Measurements from ENCODE around the gene ERG28. TPM values are rescaled to one million over a fixed set of nuclear protein-coding genes. Genes with fewer than 3 reads are reported as not detected.

ERG28 gene
- total RNA-seq, 1 donor from 2014 or later: 36.1 TPM

GRCh38 chr14:75646762-75647161, 13.9 kb downstream of the ERG28 start:
- Histone ChIP-seq H3K27ac (peak overlapping the region; percentile 6), H3K9me3 (no peaks in the 10 kb centered on the region), H3K36me3 (peaks cover 29% of the 10 kb centered on the region), H3K4me1 (peaks cover 24% of the 10 kb centered on the region), H3K4me3 (no peak overlapping the region), H3K27me3 (no peaks in the 10 kb centered on the region)
- DNase-seq: no peak
- intact Hi-C loops (cut with DNase I): no loop called here
- TF ChIP-seq CTCF (IDR thresholded peaks at IDR 0.05): no peak
- no peak for ATAC-seq

- Histone ChIP-seq H3K4me3 (no peak overlapping the region), H3K27me3 (no peaks in the 10 kb centered on the region), H3K27ac (no peak overlapping the region), H3K9me3 (no peaks in the 10 kb centered on the region), H3K36me3 (peaks cover 12% of the 10 kb centered on the region), H3K4me1 (peaks cover 24% of the 10 kb centered on the region)
- intact Hi-C loops (cut with DNase I): no loop called here
- no peak for DNase-seq
- no peak for ATAC-seq
- TF ChIP-seq CTCF (IDR thresholded peaks at IDR 0.05): no peak
These were observed 15.6 kb downstream of the ERG28 start for GRCh38 chr14:75645056-75645455.

- Histone ChIP-seq H3K36me3 (peaks cover 1% of the 10 kb centered on the region), H3K4me3 (no peak overlapping the region), H3K9me3 (no peaks in the 10 kb centered on the region), H3K27ac (no peak overlapping the region), H3K27me3 (no peaks in the 10 kb centered on the region), H3K4me1 (peaks cover 24% of the 10 kb centered on the region)
- ATAC-seq: no peak
- DNase-seq: no peak
- intact Hi-C loops (cut with DNase I): no loop called here
- TF ChIP-seq CTCF (IDR thresholded peaks at IDR 0.05): no peak
These were observed 16.7 kb downstream of the ERG28 start for GRCh38 chr14:75643985-75644384.

GRCh38 chr14:75640876-75641275, 19.8 kb downstream of the ERG28 start:
- H3K9me3 ChIP-seq: no peaks in the 10 kb centered on the region
- intact Hi-C loops (cut with DNase I): no loop called here
- DNase-seq (no peak), ATAC-seq (no peak)
- no peak overlapping the region for H3K27ac ChIP-seq
- TF ChIP-seq CTCF (IDR thresholded peaks at IDR 0.05): no peak
- H3K36me3 ChIP-seq: no peaks in the 10 kb centered on the region
- H3K4me1 ChIP-seq: no peaks in the 10 kb centered on the region
- no peaks in the 10 kb centered on the region for H3K27me3 ChIP-seq
- H3K4me3 ChIP-seq: no peak overlapping the region

GRCh38 chr14:75636100-75636692, 24.5 kb downstream of the ERG28 start:
- no peak for ATAC-seq
- intact Hi-C loops (cut with DNase I): no loop called here
- Histone ChIP-seq H3K4me3 (no peak overlapping the region), H3K27ac (no peak overlapping the region), H3K27me3 (no peaks in the 10 kb centered on the region), H3K4me1 (no peaks in the 10 kb centered on the region), H3K9me3 (no peaks in the 10 kb centered on the region), H3K36me3 (no peaks in the 10 kb centered on the region)
- TF ChIP-seq CTCF (IDR thresholded peaks at IDR 0.05): no peak
- DNase-seq: no peak

GRCh38 chr14:75634848-75635247, 25.8 kb downstream of the ERG28 start:
- Histone ChIP-seq H3K9me3 (no peaks in the 10 kb centered on the region), H3K27ac (no peak overlapping the region)
- intact Hi-C loops (cut with DNase I): no loop called here

More at GRCh38 chr14:75634848-75635247, 25.8 kb downstream of the ERG28 start:
- DNase-seq: no peak
- Histone ChIP-seq H3K27me3 (no peaks in the 10 kb centered on the region), H3K36me3 (no peaks in the 10 kb centered on the region), H3K4me1 (no peaks in the 10 kb centered on the region), H3K4me3 (no peak overlapping the region)
- no peak for ATAC-seq
- TF ChIP-seq CTCF (IDR thresholded peaks at IDR 0.05): no peak

All from upper lobe of right lung (tissue), 1 donor.